KG1 (cell line): ENCODE data around the gene KRT76.

ENCODE experiments used
- DNase-seq: peaks from one replicate; lab custom pipeline; 2025; lab: John Stamatoyannopoulos, UW

KRT76 gene

DNA sequence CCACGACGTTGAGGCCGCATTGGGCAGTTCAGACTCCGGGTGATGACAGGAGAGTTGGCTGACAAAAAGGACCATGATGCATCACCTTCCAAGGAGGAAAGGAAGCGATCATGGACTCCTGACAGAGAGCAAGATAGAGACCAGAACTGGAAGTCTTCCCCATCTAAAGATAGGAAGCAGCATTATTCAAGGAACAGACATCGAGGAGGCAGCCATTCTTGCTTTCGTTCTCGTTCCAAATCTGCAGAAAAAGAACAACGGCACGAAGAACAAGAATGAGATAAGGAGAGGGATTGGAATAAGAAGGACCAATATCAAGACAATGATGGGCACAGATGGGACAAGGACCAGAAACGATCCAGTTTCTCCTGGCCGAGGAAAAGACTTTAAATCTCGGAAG, 46.8 kb downstream of the KRT76 start:
- DNase-seq, result no peak

DNA sequence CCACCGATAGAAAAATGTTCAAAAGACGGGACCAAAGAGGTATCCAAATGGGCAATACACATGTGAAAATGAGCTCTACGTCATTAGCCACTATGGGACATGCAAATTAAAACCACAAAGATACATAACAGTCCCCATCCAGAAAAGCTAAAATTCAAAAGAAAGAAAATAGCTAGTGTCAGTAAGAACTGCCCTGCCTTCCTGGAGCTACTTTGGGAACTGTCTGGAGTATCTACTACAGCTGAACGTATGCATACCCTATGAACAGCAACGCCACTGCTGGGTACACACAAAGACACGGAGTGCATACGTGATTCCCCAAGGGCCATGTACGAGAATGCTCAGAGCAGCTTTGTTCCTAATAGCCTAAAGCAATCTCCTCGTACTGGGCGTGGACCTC, 48.0 kb downstream of the KRT76 start:
- no peak for DNase-seq

DNA sequence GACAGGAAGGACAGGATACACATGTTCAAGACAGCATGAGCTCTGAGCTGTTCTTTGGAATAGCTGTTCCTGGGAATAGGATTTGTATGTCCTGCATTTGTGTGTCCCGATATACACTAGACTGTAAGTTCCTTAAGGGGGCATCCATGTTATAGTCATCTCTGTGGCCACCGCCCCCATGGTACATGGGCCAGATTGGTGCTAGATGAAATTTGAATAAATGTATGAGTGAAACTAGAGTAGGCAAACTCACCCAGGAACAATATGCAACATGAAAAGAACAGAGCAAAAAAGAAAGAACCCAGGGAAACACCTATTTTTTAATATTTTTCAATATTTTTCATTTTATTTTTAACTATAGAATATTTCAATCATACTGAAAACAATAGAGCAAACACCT, 48.8 kb downstream of the KRT76 start:
- DNase-seq, result no peak

DNA sequence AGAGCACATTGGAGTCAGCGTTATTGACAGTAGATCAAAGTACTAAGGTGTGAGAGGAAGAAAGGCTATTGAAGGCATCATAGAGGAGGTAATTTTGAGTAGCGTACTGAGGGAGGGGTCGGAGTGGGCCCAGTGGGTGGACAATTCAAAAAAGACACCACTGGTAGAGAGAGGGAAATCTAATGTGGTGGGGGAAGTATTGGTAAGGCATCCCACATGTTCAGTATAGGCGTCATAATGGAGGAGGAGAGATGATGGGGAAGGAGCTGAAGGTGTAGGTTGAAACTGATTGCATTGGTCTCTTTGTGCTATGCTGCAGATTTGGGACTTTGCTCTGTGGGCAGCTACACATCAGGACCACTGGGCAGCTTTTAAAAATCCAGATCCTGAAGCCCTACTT, 50.1 kb downstream of the KRT76 start:
- DNase-seq, result no peak

DNA sequence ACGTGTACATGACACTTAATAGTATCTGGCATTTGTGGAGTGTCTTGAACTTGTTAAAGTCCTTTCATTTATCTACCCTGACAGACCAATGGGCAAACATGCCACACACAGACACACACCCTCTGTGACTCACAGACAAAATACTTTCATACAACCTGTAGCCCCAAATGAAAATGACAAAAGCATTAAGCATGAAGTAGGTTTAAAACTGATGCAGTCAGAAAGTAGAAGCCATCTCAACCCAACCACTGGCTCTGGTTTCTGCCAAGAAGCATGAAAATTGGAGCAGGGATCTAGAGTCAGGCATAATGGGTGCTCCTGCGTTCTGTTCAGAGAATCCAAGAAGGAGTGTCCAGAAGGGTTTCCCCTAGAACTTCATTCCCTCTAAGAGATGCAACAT, 50.7 kb downstream of the KRT76 start:
- no peak for DNase-seq

DNA sequence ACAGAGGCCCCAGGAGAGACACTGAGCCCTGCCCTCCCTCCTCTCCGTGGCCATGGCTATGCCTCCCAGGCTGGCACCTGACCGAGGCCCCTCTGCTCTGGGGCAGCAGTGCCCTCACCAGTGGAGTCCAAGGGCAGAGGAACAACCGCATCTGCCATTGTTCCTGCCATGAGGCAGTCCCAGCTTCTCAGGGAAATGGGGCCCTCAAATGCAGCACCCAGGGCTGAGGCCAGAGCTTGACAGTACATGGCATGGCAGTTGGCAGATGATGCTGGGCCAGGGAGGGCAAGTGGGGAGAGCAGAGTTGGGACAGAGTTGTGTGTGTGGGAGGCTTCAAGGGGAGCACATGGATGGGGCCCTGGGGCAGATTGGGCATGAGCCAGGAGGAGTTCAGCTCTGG, 52.8 kb downstream of the KRT76 start:
- DNase-seq, result no peak

DNA sequence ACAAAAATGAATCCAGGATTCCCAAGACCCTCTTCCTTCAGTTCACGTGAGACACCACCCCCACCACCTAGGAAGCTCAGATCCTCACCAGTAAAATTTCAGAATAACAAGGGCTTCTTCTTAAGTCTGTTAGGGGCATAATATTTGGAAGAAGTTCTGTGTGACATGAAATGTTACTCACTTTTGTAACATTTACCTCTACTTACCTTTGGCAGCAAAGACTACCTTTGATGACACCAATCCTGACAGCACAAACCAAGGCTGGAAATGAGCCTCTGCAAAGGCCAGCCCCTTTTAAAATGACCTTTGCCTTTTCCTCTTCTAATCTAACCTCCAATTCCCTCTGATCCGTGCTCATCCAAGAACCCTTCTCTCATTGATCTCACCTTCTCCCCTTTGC, 54.5 kb downstream of the KRT76 start:
- no peak for DNase-seq

DNA sequence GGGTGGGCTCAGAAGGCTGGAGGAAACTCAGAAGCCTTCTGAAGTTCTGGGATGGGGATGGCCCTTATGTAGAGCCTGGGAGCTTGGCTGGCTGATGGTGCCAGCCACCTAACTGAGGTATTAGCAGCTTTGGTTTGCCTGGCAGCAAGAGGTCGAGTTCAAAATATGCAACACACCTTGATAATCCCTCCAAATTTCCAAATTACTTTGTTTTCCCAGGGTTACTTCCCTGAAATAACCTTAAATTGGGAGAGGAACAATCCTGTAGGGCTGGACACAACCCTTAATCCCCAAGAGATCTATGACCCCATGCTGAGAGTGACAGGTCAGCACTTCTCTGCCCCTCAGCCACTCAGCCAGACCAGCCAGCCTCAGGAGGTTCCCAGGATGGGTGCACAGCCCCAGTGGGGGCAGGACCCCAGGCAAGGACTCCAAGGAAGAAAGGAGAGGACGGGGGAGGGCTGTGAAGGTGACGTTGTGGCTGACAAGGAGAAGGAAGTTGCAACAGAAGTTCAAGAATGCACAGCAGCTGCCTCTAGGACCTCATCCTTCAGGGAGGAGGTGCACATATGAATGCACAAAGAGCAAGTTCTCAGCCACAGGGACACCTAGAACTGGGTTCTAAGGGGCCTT, 55.2 kb downstream of the KRT76 start:
- DNase-seq, result no peak

DNA sequence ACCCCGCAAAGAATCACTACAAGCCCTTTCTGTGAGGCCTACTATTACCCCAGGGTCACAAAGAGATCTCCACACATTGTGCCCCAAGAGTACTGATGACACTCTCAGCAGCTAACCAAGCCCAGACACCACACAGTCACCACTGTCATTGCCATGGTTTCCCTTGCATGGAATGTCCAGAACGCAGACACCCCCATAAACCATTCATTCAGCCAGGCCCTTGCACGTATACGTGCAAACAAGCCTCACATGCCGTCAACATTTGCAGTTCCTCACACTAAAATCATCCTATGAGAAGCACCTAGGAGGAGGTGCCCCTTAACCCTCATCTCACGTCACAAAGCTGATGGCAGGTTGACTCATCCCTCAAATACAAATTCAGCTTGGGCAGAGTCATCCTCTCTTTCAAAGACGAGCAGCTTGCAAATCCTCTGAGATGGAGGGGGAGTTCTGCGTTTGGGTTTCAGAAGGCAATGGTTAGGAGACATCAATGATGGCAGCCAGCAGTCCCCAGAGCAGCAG, 56.7 kb downstream of the KRT76 start:
- DNase-seq, result no peak
